ENCODE results near the gene YBEY.

The YBEY gene

GRCh38 chr21:46250146-46250725, 35.9 kb upstream of the YBEY start:
- CTCF ChIA-PET: interaction anchor here (0.7 to 5.3 kb wide), 5 partner anchors 10 to 107 kb away, joined by 3 to 22 read pairs (median 5); no protein-coding TSS in a partner anchor
- no peak for DNase-seq (ENCODE audit: low read depth, low spot score)
- H3K4me3 ChIP-seq (ENCODE audit: low read depth, low read length): no peak overlapping the region
- POLR2A ChIA-PET: no interaction called here
- TF ChIP-seq CTCF (IDR thresholded peaks at IDR 0.05; ENCODE audit: insufficient read depth, low read length, missing control alignments): no peak

GRCh38 chr21:46252840-46253239, 33.3 kb upstream of the YBEY start:
- ChIA-PET CTCF (interaction anchor here (0.9 to 5.3 kb wide), 5 partner anchors 13 to 282 kb away, joined by 3 to 22 read pairs (median 4); no protein-coding TSS in a partner anchor), POLR2A (interaction anchor here (0.6 kb wide), 1 partner anchor 47 kb away, joined by 3 read pairs; no protein-coding TSS in a partner anchor)
- TF ChIP-seq CTCF (IDR thresholded peaks at IDR 0.05; ENCODE audit: insufficient read depth, low read length, missing control alignments): no peak
- H3K4me3 ChIP-seq (ENCODE audit: low read depth, low read length): no peak overlapping the region
- no peak for DNase-seq (ENCODE audit: low read depth, low spot score)

- POLR2A ChIA-PET: interaction anchor here (0.6 kb wide), 1 partner anchor 46 kb away, joined by 3 read pairs; no protein-coding TSS in a partner anchor
- no peak for DNase-seq (ENCODE audit: low read depth, low spot score)
- no peak overlapping the region for H3K4me3 ChIP-seq (ENCODE audit: low read depth, low read length)
- no peak for TF ChIP-seq CTCF (IDR thresholded peaks at IDR 0.05; ENCODE audit: insufficient read depth, low read length, missing control alignments)
- CTCF ChIA-PET: interaction anchor here (0.7 to 5.3 kb wide), 5 partner anchors 20 to 282 kb away, joined by 3 to 22 read pairs (median 4); no protein-coding TSS in a partner anchor
Measured at GRCh38 chr21:46253610-46254124, 32.5 kb upstream of the YBEY start.

GRCh38 chr21:46254208-46254975, 31.8 kb upstream of the YBEY start:
- TF ChIP-seq CTCF (IDR thresholded peaks at IDR 0.05; ENCODE audit: insufficient read depth, low read length, missing control alignments): no peak
- DNase-seq (ENCODE audit: low read depth, low spot score): no peak
- POLR2A ChIA-PET: no interaction called here

GRCh38 chr21:46255166-46255565, 31.0 kb upstream of the YBEY start:
- POLR2A ChIA-PET: no interaction called here
- no peak overlapping the region for H3K4me3 ChIP-seq (ENCODE audit: low read depth, low read length)

More at GRCh38 chr21:46254208-46254975, 31.8 kb upstream of the YBEY start:
- H3K4me3 ChIP-seq (ENCODE audit: low read depth, low read length): no peak overlapping the region
- CTCF ChIA-PET: interaction anchor here (0.6 to 1.9 kb wide), 3 partner anchors 21 to 283 kb away, joined by 3 to 6 read pairs (median 3); no protein-coding TSS in a partner anchor

More at GRCh38 chr21:46255166-46255565, 31.0 kb upstream of the YBEY start:
- CTCF ChIA-PET: interaction anchor here (1.9 kb wide), 1 partner anchor 20 kb away, joined by 6 read pairs; no protein-coding TSS in a partner anchor
- DNase-seq (ENCODE audit: low read depth, low spot score): no peak
- TF ChIP-seq CTCF (IDR thresholded peaks at IDR 0.05; ENCODE audit: insufficient read depth, low read length, missing control alignments): no peak

Measured in AG04449 (cell line).